K562 (cell line): Measurements from ENCODE around the gene FBXO44. TPM values are rescaled to one million over a fixed set of nuclear protein-coding genes. Genes with fewer than 3 reads are reported as not detected.

Experiments used
- CBX1 ChIP-seq: sonication (generic); IDR thresholded peaks from 2 replicates; pipeline ENCODE4 v1.6.1; 2016; ENCODE audit warnings: antibody characterized with exemption, low read depth, mild to moderate bottlenecking
- IRF1 ChIP-seq: sonication (generic); formaldehyde crosslinking; IDR thresholded peaks from 2 replicates; pipeline ENCODE4 v1.8.0; 2022; ENCODE audit warnings: missing genetic modification reagents, mild to moderate bottlenecking, borderline replicate concordance
- MGA ChIP-seq: fragments of 450-650 bp; IDR thresholded peaks from 2 replicates; pipeline ENCODE4 v1.6.1; 2016; ENCODE audit warnings: mild to moderate bottlenecking, moderate library complexity
- ZBTB2 ChIP-seq: fragments of 450-650 bp; IDR thresholded peaks from 2 replicates; pipeline ENCODE4 v1.6.1; 2016; ENCODE audit warnings: antibody characterized with exemption
- ZNF282 ChIP-seq: sonication (generic); formaldehyde crosslinking; IDR thresholded peaks from 2 replicates; pipeline ENCODE4 v1.8.1; 2023; ENCODE audit warnings: missing genetic modification reagents
- polyA plus RNA-seq, 8 experiments: library from polyadenylated mRNA; depleted of rRNA in 4 of 8; stranded (reverse) in 5 of 8; unstranded in 3 of 8; fragments of >200 nt; fragmentation: Nextera tagmentation in 2 of 8; fragmentation: Illumina TruSeq in 1 of 8; extraction: Ambion mirVana in 2 of 8; extraction: Trizol in 1 of 8; gene quantifications; 2 replicates each; pipeline versions ENCODE4 v1.2.1 to v1.2.3, GENCODE V29; 2011 to 2014; ENCODE audit warnings: inconsistent platforms in 1 of 8, missing spikeins in 1 of 8
- total RNA-seq, 7 experiments: library from RNA; depleted of rRNA in 6 of 7; stranded (reverse); fragments of >200 nt in 6 of 7; fragmentation: Illumina TruSeq in 2 of 7; extraction: Trizol in 2 of 7; gene quantifications; 2 replicates each; pipeline versions ENCODE4 v1.2.1 to v1.2.3, GENCODE V29; 2011 to 2021; ENCODE audit warnings: low replicate concordance in 1 of 7

Gene FBXO44
- total and polyA plus RNA-seq, 9 of the 15 experiments (the other 6 are each of a cell fraction or from before 2014, with no cell fraction given) = 0.69 to 20.9 (median 6.7) TPM

- TF ChIP-seq MGA (peak; percentile 78), IRF1 (CRISPR knock-in tag) (no peak), ZBTB2 (no peak), ZNF282 (CRISPR knock-in tag) (no peak), CBX1 (no peak)
Measured at GRCh38 chr1:11649237-11649623, 5.4 kb upstream of the FBXO44 start (continued).
